Brain microvascular endothelial cell (primary cell): ENCODE measurements around the gene RNF31.

Source experiments
- DNase-seq: peaks from one replicate; pipeline ENCODE4 v3.0.0-alpha.2; 2020
- H3K27ac ChIP-seq: fragments of 250-450 bp; sonication (Bioruptor Pico); 2 replicates; pipeline ENCODE4 v1.5.1; 2020; ENCODE audit warnings: mild to moderate bottlenecking, moderate library complexity
- H3K27me3 ChIP-seq: fragments of 250-450 bp; sonication (Bioruptor Pico); replicated peaks from 2 replicates; pipeline ENCODE4 v1.5.1; 2020; ENCODE audit warnings: mild to moderate bottlenecking
- H3K36me3 ChIP-seq: fragments of 250-450 bp; sonication (Bioruptor Pico); replicated peaks from 2 replicates; pipeline ENCODE4 v1.5.1; 2020; ENCODE audit warnings: mild to moderate bottlenecking
- H3K4me3 ChIP-seq: 2 replicates; pipeline ENCODE4 v1.5.1; 2011; ENCODE audit warnings: low read depth, mild to moderate bottlenecking, control low read depth, low read length, moderate library complexity
- in situ Hi-C: cut with HindIII; loops from 2 replicates; pipeline ENCODE4 v1.10.0; 2017; ENCODE audit warnings: low sequenced_read_pairs, low pct_ligation_motif_present
- TF ChIP-seq, protein P1 (sequence below): IDR thresholded peaks from 2 replicates; pipeline ENCODE4 v1.5.1; 2011; ENCODE audit warnings: low read depth, mild to moderate bottlenecking, moderate library complexity, low read length, control low read depth, inconsistent platforms; ENCODE audit errors: missing control alignments

The RNF31 gene

DNA sequence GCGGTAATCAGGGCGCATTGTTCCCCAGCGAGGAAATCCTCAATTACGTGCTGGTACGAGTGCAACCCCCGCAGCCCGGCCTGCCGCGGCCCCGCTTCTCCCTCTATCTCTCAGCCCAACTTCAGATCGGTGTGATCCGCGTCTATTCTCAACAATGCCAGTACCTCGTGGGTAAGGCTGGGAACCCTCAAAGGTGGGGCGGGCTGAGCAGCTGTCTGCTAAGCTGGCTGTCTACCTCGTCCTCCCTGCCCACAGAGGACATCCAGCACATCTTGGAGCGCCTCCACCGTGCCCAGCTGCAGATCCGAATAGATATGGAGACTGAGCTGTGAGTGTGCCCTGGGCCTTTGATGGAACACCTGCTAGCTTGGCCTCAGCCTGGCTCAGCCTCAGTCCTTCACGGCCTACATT is 25.6 kb downstream of the RNF31 start:
- Histone ChIP-seq H3K27ac (no peak overlapping the region), H3K4me3 (peak overlapping the region; percentile 64), H3K36me3 (peaks cover 14% of the 10 kb centered on the region), H3K27me3 (no peaks in the 10 kb centered on the region)
- in situ Hi-C loops, result no loop called here
- TF ChIP-seq, protein P1, sequence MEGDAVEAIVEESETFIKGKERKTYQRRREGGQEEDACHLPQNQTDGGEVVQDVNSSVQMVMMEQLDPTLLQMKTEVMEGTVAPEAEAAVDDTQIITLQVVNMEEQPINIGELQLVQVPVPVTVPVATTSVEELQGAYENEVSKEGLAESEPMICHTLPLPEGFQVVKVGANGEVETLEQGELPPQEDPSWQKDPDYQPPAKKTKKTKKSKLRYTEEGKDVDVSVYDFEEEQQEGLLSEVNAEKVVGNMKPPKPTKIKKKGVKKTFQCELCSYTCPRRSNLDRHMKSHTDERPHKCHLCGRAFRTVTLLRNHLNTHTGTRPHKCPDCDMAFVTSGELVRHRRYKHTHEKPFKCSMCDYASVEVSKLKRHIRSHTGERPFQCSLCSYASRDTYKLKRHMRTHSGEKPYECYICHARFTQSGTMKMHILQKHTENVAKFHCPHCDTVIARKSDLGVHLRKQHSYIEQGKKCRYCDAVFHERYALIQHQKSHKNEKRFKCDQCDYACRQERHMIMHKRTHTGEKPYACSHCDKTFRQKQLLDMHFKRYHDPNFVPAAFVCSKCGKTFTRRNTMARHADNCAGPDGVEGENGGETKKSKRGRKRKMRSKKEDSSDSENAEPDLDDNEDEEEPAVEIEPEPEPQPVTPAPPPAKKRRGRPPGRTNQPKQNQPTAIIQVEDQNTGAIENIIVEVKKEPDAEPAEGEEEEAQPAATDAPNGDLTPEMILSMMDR, result no peak
- no peak for DNase-seq

DNA sequence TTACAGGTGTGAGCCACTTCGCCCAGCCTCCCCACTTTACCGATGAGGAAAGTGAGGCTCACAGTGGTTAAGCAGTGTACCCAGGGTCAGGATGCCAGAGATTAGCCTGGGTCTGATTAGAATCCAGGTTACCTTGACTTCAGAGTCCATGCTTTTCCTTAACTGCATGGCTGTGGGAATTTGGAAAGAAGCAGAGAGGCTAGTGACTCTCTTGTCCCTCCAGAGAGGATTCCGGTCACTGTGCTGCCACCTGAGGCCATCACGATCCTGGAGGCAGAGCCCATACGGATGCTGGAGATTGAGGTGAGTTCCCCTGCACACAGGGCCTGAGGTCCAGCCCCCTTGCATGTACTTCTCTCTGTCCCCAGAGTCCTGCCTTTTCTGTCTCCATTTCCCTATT is 29.3 kb downstream of the RNF31 start:
- TF ChIP-seq, protein P1, result no peak
- H3K36me3 ChIP-seq, result peaks cover 43% of the 10 kb centered on the region
- no peak overlapping the region for H3K4me3 ChIP-seq
- no peak for DNase-seq
- H3K27ac ChIP-seq, result no peak overlapping the region
- in situ Hi-C loops, result no loop called here
- no peaks in the 10 kb centered on the region for H3K27me3 ChIP-seq

DNA sequence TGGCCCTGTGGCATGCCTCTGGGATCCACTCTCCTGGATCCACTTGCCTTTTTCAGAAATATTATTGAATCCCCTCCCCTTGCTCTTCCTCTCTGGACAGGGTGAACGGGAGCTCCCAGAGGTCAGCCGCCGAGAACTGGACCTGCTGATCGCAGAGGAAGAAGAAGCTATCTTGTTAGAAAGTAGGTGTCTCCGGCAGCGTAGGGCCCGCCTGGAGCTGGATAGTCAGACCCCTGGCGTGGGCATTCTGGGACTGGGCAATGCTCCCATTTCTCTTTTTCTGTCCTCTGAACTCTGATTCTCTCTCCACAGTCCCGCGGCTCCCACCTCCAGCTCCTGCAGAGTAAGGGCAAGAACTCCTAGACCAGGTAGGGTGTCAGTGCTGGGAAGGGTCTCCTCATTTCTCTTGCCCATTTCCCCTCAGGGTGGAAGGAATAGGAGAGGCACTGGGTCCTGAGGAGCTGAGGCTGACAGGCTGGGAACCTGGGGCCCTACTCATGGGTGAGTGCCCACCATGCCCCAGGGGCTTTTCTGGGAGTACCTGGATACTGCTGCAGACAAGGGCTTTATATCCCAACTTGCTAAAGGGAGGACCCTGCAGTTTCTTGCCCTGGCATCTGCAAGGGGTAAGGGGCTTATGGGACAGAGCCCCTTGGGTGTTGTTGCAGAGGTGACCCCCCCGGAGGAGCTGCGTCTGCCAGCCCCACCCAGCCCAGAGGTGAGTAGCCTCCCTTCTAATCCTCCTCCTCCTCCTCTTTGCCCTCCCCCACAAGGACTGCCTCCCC is 29.9 kb downstream of the RNF31 start:
- TF ChIP-seq, protein P1, result no peak
- H3K36me3 ChIP-seq, result peaks cover 49% of the 10 kb centered on the region

DNA sequence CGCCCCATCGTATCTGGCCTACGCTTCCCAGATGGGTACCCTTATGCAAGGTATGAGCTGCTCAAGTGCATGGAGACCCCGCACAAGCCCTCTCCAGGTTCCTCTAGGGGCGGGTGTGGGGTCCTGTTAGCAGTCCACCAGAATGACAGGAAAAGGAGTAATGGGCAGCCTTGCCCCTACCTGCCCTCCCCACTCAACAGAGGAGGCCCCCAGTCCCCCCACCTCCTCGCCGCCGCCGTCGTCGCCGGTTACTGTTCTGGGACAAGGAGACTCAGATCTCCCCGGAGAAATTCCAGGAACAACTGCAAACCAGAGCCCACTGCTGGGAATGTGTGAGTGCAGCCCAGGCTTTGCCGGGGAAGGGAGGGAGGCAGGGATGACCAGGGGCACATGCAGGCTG is 30.6 kb downstream of the RNF31 start:
- TF ChIP-seq, protein P1, result no peak
- Histone ChIP-seq H3K36me3 (peaks cover 56% of the 10 kb centered on the region), H3K27me3 (no peaks in the 10 kb centered on the region), H3K27ac (no peak overlapping the region), H3K4me3 (no peak overlapping the region)
- DNase-seq, result no peak
- in situ Hi-C loops, result no loop called here

More for the DNA sequence above, 29.9 kb downstream of the RNF31 start:
- no peak overlapping the region for H3K27ac ChIP-seq
- H3K4me3 ChIP-seq, result no peak overlapping the region
- DNase-seq, result no peak
- no peaks in the 10 kb centered on the region for H3K27me3 ChIP-seq
- in situ Hi-C loops, result no loop called here

DNA sequence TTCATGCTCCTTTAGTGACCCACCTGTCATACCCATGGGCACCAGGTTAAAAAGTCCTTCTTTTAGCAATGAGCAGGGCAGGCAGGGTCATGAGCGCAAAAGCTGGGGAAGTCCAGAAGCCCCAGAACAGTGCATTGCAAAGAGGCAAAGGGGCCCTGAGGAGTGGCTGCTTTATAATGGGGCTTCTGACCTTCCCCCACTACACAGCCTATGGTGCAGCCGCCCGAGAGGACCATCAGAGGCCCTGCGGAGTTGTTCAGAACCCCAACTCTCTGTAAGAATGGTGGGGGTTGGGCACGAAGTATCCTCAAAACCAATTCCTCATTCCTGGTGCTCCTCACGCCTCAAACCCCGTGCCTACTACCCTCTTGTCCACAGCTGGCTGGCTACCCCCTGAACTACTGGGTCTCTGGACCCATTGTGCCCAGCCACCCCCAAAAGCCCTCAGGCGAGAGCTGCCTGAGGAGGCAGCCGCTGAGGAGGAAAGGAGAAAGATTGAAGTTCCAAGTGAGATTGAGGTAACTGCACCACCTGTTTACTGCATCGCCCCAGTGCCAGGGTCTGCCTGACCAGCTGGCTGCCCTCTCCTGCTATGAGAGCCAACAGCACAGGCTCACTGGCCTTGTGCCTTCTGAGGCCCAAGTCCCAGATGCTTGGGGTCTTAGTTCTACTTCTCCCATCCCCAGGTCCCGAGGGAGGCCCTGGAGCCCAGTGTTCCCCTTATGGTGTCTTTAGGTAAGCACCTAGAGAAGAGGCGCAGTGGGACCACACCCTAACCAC is 31.3 kb downstream of the RNF31 start:
- no peak overlapping the region for H3K27ac ChIP-seq
- H3K4me3 ChIP-seq, result no peak overlapping the region
- in situ Hi-C loops, result no loop called here
- H3K27me3 ChIP-seq, result no peaks in the 10 kb centered on the region
- TF ChIP-seq, protein P1, result no peak
- peaks cover 61% of the 10 kb centered on the region for H3K36me3 ChIP-seq
- no peak for DNase-seq
